CD4-positive, alpha-beta T cell treated with Interferon gamma for 1 hour (primary cell): Measurements from ENCODE around the gene FRMPD4.
"Not testable (repeated sequence)": the region's sequence is repeated elsewhere in the genome, so short reads cannot be mapped to it uniquely, and the experiment has no call there.

Experiments used
- DNase-seq: peaks from one replicate; pipeline ENCODE4 v3.0.0-alpha.2; 2020

FRMPD4 gene

GRCh38 chrX:12138361-12139313 is at the start of gene FRMPD4:
FRMPD4 (plus strand) TSS chrX:12138473; CDS start chrX:12138972, 499 bp downstream.
- no peak for DNase-seq

DNA sequence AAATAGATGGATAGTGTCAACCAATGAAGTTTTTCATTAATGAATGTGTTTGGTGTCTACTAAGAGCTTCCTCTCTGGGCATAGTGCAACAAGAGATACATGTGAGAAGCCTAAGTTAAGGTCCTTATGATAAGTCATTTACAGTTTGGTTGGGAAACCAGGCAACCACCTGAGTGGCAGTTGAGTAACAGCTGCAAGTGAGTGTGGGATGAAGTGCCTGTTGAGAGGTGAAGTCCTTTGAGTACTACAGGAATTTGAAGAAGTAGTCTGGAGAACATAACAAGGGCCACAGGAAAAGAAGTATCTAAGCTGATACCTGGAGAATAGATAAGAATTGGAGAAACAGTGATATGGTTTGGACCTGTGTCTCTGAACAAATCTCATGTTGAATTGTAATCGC is 48.5 kb upstream of the FRMPD4 start:
- DNase-seq, result no peak

DNA sequence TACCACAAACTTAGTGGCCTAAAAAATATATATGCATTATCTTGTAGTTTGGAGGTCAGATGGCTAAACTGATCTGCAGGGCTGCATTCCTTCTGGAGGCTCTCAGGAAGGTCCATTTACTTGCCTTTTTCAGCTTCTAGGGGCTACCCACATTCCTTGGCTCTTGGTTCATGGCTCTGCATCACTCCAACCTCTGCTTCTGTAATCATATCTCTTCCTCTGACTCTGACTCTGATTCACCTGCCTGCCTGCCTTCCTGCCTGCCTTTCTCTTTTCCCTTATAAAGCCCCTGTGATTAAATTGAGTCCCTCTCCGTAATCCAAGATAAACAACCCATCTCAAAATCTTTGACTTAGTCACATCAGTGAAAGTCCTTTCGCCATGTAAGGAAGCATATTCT is 25.0 kb upstream of the FRMPD4 start:
- DNase-seq, result no peak

DNA sequence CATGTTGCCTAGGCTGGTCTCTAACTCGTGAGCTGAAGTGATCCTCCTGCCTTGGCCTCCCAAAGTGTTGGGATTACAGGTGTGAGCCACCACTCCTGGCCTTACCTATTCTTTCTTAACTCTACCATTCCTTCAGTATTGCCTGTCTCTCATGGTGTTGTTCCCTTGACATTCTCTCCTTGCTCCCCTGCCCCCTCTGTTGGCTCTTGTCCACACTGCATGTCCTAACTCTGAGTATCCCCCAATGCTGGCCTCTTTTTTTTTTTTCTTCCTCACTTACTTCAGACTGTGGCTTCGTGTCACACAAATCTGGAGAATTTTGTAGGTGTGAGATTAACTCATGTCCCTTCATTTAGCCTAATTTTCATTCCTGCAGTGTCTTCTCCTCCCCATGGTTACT is 22.9 kb upstream of the FRMPD4 start:
- no peak for DNase-seq

- DNase-seq, result no peak
These were observed 20.1 kb upstream of the FRMPD4 start for GRCh38 chrX:12118134-12118533.

GRCh38 chrX:12128017-12128416 is 10.3 kb upstream of the FRMPD4 start:
- no peak for DNase-seq

DNA sequence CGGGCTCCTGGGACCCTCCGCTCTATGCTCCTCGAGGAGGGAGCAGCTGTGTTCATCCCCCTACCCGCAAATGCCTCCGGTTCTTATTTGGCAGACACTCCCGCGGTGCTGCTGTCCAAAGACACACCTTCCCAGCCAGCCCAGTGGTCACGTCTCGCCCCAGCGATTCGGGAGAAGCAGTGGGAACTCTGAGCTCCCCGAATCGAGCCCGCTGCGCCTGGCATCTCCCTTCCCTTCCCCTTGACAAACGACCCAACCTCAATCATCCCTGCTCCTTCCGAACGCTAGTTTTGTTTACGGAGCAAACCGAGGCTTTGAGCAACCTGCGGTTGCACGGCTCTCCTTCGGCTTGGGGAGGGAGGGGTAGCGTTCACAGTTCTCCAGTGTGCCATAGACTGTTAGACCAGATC is 317 bp upstream of the FRMPD4 start:
- DNase-seq, result no peak

DNA sequence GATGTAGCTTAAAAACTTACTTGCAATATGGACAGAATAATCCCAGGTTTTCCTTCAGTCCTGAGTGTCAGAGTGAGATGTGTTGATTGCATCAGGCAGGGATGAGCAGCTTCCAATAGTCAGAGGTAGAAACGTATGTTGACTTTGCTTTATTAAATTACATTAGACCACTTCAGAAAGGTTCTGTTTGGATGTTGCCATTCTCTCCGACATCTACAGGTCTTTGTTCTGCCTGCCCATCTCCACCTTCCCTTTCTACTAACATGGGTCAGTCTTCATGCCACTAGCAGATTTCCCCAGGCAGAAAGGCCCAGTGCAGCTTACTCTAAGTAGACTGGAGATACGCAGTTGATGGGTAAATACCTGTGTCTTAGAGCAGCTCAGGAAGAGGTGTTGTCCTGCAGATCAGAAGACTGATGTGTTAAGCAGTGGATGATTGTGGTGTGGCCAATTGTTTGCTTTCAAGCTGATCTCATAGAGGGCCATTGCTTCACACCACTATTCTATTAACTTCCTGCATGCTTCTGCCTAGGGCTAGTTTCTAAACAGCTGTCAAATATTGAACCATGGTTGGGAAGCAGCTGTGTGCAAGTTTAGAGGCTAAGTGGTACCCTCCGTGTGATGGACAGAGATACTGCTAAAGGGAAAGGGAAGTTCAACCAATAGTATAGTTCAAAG is 1.8 kb downstream of the FRMPD4 start:
- DNase-seq, result no peak

DNA sequence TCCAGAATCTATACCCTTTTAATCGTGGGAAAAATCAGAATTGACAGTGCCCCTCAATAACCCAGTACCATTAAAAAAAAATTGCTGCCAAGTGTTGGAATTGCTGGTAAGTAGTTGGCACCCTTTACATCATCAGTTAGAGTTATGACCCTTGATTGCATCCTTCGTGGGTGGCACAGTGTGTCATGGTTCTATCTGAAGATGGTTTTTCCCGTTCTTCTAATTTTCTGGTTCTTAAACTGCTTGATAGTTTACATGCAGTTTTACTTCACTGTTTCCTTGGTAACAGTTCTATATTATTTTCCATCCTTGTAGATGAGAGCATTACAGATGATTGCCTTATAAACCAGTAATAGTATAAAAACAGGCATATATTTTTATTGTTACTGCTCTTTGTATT is 3.2 kb downstream of the FRMPD4 start:
- DNase-seq, result no peak

- no peak for DNase-seq
These were observed 4.4 kb downstream of the FRMPD4 start for GRCh38 chrX:12142661-12143060.

GRCh38 chrX:12145402-12145801 is 7.1 kb downstream of the FRMPD4 start:
- DNase-seq, result no peak

GRCh38 chrX:12149670-12150407 is 11.6 kb downstream of the FRMPD4 start:
- DNase-seq, result no peak

- DNase-seq, result no peak
These were observed 15.0 kb downstream of the FRMPD4 start for GRCh38 chrX:12153317-12153716.

- DNase-seq, result no peak
These were observed 15.5 kb downstream of the FRMPD4 start for GRCh38 chrX:12153741-12154140.

GRCh38 chrX:12159799-12160198 is 21.5 kb downstream of the FRMPD4 start:
- DNase-seq, result no peak

GRCh38 chrX:12162420-12162819 is 24.1 kb downstream of the FRMPD4 start:
- DNase-seq, result no peak

DNA sequence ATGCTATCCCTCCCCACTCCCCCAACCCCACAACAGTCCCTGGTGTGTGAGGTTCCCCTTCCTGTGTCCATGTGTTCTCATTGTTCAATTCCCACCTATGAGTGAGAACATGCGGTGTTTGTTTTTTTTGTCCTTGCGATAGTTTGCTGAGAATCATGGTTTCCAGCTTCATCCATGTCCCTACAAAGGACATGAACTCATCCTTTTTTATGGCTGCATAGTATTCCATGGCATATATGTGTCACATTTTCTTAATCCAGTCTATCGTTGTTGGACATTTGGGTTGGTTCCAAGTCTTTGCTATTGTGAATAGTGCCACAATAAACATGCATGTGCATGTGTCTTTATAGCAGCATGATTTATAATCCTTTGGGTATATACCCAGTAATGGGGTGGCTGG is 25.9 kb downstream of the FRMPD4 start:
- not testable (repeated sequence) for DNase-seq

DNA sequence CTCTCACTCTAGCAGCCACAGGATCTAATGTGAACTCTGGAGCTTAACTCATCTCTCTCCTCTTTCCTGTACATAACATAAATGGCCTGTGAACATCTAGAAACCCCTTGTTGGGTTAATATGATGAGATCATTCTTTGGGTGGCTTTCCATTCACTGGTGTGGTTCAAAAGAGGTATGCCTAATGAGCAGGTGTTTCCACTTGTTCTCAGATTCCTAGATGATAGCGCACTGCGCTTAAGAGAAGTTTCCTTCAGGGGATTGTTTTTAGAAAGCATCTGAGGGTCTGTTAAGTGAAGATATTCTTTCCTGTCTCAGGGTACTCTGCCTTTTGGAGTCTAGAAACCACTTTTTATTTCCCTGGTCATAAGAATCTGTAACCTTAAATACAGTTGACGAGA is 32.5 kb downstream of the FRMPD4 start:
- no peak for DNase-seq

- DNase-seq, result no peak
These were observed 36.1 kb downstream of the FRMPD4 start for GRCh38 chrX:12174358-12174757.

DNA sequence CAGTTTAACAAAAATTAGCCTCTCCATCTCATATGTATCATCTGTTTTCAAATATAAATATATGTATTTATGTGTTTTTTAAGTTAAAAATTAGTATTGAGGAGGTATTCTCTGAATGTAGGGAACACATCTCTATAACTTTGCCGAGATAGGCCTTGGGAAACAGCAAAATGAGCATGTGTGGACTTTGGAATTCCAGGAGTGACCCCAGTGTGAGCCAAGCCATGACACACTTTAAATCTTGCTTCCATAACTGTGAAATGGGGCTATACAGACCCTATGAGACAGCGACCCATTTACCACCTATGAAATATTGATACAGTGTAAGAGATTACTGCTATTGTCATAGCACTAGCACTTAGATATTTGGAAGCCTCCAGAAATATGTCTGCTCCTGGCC is 58.8 kb downstream of the FRMPD4 start:
- no peak for DNase-seq

DNA sequence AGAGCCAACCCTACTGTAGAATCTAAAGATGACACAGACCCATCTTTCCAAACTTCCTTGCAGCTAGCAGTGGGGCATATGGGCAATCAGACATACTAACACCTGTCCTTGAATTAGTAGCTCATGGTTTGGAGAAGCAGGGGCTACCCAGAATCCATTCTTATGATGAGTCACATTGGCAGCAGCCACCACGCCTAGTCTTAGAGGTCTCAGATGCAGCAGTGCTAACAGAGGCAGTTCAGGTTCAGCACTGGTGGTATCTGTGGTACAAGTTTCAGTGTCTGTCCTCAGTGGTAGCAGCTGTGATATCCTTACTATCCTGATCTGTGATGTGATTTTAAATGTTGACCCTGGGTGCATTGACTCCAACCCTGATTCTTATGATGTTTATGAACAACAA is 68.1 kb downstream of the FRMPD4 start:
- DNase-seq, result no peak

GRCh38 chrX:12210196-12210815 is 72.0 kb downstream of the FRMPD4 start:
- no peak for DNase-seq

DNA sequence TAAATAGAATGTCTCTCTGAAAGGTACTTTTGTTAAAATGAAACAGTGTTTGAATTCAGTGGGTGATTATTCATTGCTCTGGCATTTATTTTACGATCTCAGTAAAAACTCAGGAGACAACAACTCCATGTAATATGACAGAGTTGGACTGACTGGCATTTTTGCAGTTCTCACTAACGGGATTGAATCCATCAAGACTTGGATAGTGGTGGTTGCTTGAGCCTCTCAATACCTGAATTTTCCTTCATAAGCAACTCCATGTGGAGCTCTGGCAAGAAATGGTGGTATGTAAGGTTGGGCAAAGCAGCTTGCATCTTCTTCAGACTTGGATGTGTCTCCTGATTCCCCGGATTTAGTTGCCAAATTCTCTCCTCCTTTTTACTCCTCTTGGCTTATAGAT is 72.7 kb downstream of the FRMPD4 start:
- no peak for DNase-seq
